Stimulated activated naive B cell treated with anti-CD40 and anti-IgM and Interleukin-4, amounts not matched to agents 10 μg/mL and 1 μg/mL and 100 μg/mL, for 72 hours (primary cell): ENCODE measurements around the gene CETP.
"Not testable (repeated sequence)": the region's sequence is repeated elsewhere in the genome, so short reads cannot be mapped to it uniquely, and the experiment has no call there.

Experiments used
- ATAC-seq, 2 donors: fragments of 150-1000 bp; cut with Tn5 transposase; replicated peaks; 2 replicates each; pipeline ENCODE4 v1.10.0; 2021; ENCODE audit warnings: moderate library complexity in 1 of 2
- DNase-seq: peaks from one replicate; pipeline ENCODE4 v3.0.0; 2021
- H3K27ac Mint-ChIP-seq: one replicate; pipeline ENCODE4 v1.8.0; 2022; ENCODE audit warnings: mild to moderate bottlenecking, mixed read lengths
- H3K27me3 Mint-ChIP-seq, 2 donors: one replicate each; pipeline ENCODE4 v1.8.0; 2022; ENCODE audit warnings: mixed read lengths in 2 of 2
- H3K36me3 Mint-ChIP-seq, 2 donors: one replicate each; pipeline ENCODE4 v1.8.0; 2022; ENCODE audit warnings: mixed read lengths in 2 of 2, mild to moderate bottlenecking in 1 of 2
- H3K4me1 Mint-ChIP-seq, 2 donors: one replicate each; pipeline ENCODE4 v1.8.0; 2022; ENCODE audit warnings: mixed read lengths in 2 of 2, mild to moderate bottlenecking in 1 of 2
- H3K4me3 Mint-ChIP-seq, 2 donors: one replicate each; pipeline ENCODE4 v1.8.0; 2022; ENCODE audit warnings: mild to moderate bottlenecking in 2 of 2, mixed read lengths in 2 of 2, moderate library complexity in 1 of 2
- H3K9me3 Mint-ChIP-seq, 2 donors: one replicate each; pipeline ENCODE4 v1.8.0; 2022; ENCODE audit warnings: mixed read lengths in 2 of 2, mild to moderate bottlenecking in 1 of 2

The CETP gene

GRCh38 chr16:56986908-56987307 is 25.2 kb downstream of the CETP start:
- Mint-ChIP-seq H3K4me3 (peak overlapping the region; percentile 26 to 98), H3K27ac (peak overlapping the region; percentile 99), H3K36me3 (peaks cover 68 to 84% of the 10 kb centered on the region in 2 donors), H3K4me1 (peaks cover 65 to 95% of the 10 kb centered on the region in 2 donors)
- not testable (repeated sequence) for DNase-seq, ATAC-seq, H3K9me3 Mint-ChIP-seq, H3K27me3 Mint-ChIP-seq

GRCh38 chr16:56987692-56988091 is 25.9 kb downstream of the CETP start:
- Mint-ChIP-seq H3K27ac (peak overlapping the region; percentile 99), H3K36me3 (peaks cover 63 to 80% of the 10 kb centered on the region in 2 donors), H3K27me3 (no peaks in the 10 kb centered on the region), H3K9me3 (no peaks in the 10 kb centered on the region), H3K4me1 (peaks cover 61 to 90% of the 10 kb centered on the region in 2 donors), H3K4me3 (peak overlapping the region; percentile 98 to 99)
- DNase-seq (no peak), ATAC-seq (no peak)

- ATAC-seq = no peak
These were observed 26.6 kb downstream of the CETP start for GRCh38 chr16:56988161-56988947.

GRCh38 chr16:56988948-56989945 is 27.5 kb downstream of the CETP start, which contains the start of gene NLRC5:
NLRC5 (plus strand) TSS chr16:56989557; CDS start chr16:57020713, 31,156 bp downstream.
- Mint-ChIP-seq H3K4me3 (peak within 1 kb of the TSS; percentile 98 to 99), H3K27me3 (no peaks in the 10 kb centered on the region), H3K4me1 (peaks cover 60 to 88% of the 10 kb centered on the region in 2 donors), H3K9me3 (no peaks in the 10 kb centered on the region), H3K36me3 (peaks cover 67 to 81% of the 10 kb centered on the region in 2 donors), H3K27ac (peak within 1 kb of the TSS; percentile 99)
- ATAC-seq (peak; percentile 94 to 95), DNase-seq (peak; percentile 82)

More at GRCh38 chr16:56988161-56988947, 26.6 kb downstream of the CETP start:
- Mint-ChIP-seq H3K4me3 (peak overlapping the region; percentile 98 to 99), H3K27me3 (no peaks in the 10 kb centered on the region), H3K9me3 (no peaks in the 10 kb centered on the region), H3K4me1 (peaks cover 59 to 88% of the 10 kb centered on the region in 2 donors), H3K27ac (peak overlapping the region; percentile 99), H3K36me3 (peaks cover 61 to 80% of the 10 kb centered on the region in 2 donors)
- DNase-seq = no peak

GRCh38 chr16:56989988-56990387 is 28.2 kb downstream of the CETP start:
- Mint-ChIP-seq H3K27ac (peak overlapping the region; percentile 99), H3K4me1 (peaks cover 59 to 88% of the 10 kb centered on the region in 2 donors), H3K4me3 (peak overlapping the region; percentile 98 to 99), H3K27me3 (no peaks in the 10 kb centered on the region), H3K36me3 (peaks cover 65 to 79% of the 10 kb centered on the region in 2 donors), H3K9me3 (no peaks in the 10 kb centered on the region)
- ATAC-seq = no peak
- no peak for DNase-seq

- Mint-ChIP-seq H3K36me3 (peaks cover 64 to 75% of the 10 kb centered on the region in 2 donors), H3K27ac (peak overlapping the region; percentile 99), H3K9me3 (no peaks in the 10 kb centered on the region), H3K4me3 (peak overlapping the region; percentile 98 to 99), H3K4me1 (peaks cover 55 to 88% of the 10 kb centered on the region in 2 donors), H3K27me3 (no peaks in the 10 kb centered on the region)
- no peak for ATAC-seq
- DNase-seq = no peak
These were observed 28.9 kb downstream of the CETP start for GRCh38 chr16:56990407-56991286.

- not testable (repeated sequence) for DNase-seq, H3K4me3 Mint-ChIP-seq, ATAC-seq, H3K27me3 Mint-ChIP-seq, H3K27ac Mint-ChIP-seq, H3K9me3 Mint-ChIP-seq
- H3K36me3 Mint-ChIP-seq = peaks cover 68 to 80% of the 10 kb centered on the region in 2 donors
- peaks cover 51 to 83% of the 10 kb centered on the region in 2 donors for H3K4me1 Mint-ChIP-seq
These were observed 30.7 kb downstream of the CETP start for GRCh38 chr16:56992431-56992830.

GRCh38 chr16:56993204-56993603 is 31.5 kb downstream of the CETP start:
- no peaks in the 10 kb centered on the region for H3K27me3 Mint-ChIP-seq
- peaks cover 63 to 78% of the 10 kb centered on the region in 2 donors for H3K36me3 Mint-ChIP-seq
- peak overlapping the region; percentile 54 for H3K27ac Mint-ChIP-seq
- peak overlapping the region; percentile 46 to 65 for H3K4me3 Mint-ChIP-seq
- DNase-seq = no peak
- H3K9me3 Mint-ChIP-seq = no peaks in the 10 kb centered on the region
- H3K4me1 Mint-ChIP-seq = peaks cover 46 to 80% of the 10 kb centered on the region in 2 donors
- ATAC-seq = no peak

GRCh38 chr16:56994311-56994710 is 32.6 kb downstream of the CETP start:
- H3K9me3 Mint-ChIP-seq = no peaks in the 10 kb centered on the region

GRCh38 chr16:56995136-56995805 is 33.5 kb downstream of the CETP start:
- Mint-ChIP-seq H3K9me3 (no peaks in the 10 kb centered on the region), H3K4me1 (peaks cover 53 to 83% of the 10 kb centered on the region in 2 donors), H3K4me3 (no peak overlapping the region), H3K36me3 (peaks cover 55 to 70% of the 10 kb centered on the region in 2 donors), H3K27ac (peak overlapping the region; percentile 14), H3K27me3 (no peaks in the 10 kb centered on the region)
- DNase-seq = no peak
- ATAC-seq = no peak

More at GRCh38 chr16:56994311-56994710, 32.6 kb downstream of the CETP start:
- Mint-ChIP-seq H3K36me3 (peaks cover 62 to 71% of the 10 kb centered on the region in 2 donors), H3K27me3 (no peaks in the 10 kb centered on the region), H3K4me3 (peak overlapping the region; percentile 47 to 66), H3K27ac (peak overlapping the region; percentile 75), H3K4me1 (peaks cover 46 to 79% of the 10 kb centered on the region in 2 donors)
- DNase-seq (no peak), ATAC-seq (no peak)

- Mint-ChIP-seq H3K4me1 (peaks cover 56 to 85% of the 10 kb centered on the region in 2 donors), H3K36me3 (peaks cover 53 to 70% of the 10 kb centered on the region in 2 donors), H3K27me3 (no peaks in the 10 kb centered on the region), H3K9me3 (peaks cover 5 to 6% of the 10 kb centered on the region in 2 donors), H3K27ac (peak overlapping the region; percentile 25), H3K4me3 (peak overlapping the region in 1 of 2 donors; percentile 17)
- DNase-seq = no peak
- no peak for ATAC-seq
These were observed 35.5 kb downstream of the CETP start for GRCh38 chr16:56997264-56997663.

GRCh38 chr16:56997931-56998330 is 36.2 kb downstream of the CETP start:
- Mint-ChIP-seq H3K27me3 (no peaks in the 10 kb centered on the region), H3K9me3 (peaks cover 5 to 6% of the 10 kb centered on the region in 2 donors), H3K4me1 (peaks cover 59 to 89% of the 10 kb centered on the region in 2 donors), H3K27ac (no peak overlapping the region), H3K36me3 (peaks cover 55 to 71% of the 10 kb centered on the region in 2 donors), H3K4me3 (no peak overlapping the region)
- ATAC-seq = no peak
- no peak for DNase-seq

- DNase-seq = no peak
- H3K9me3 Mint-ChIP-seq = peaks cover 5 to 6% of the 10 kb centered on the region in 2 donors
- ATAC-seq = no peak
- H3K27ac Mint-ChIP-seq = peak overlapping the region; percentile 98
- no peaks in the 10 kb centered on the region for H3K27me3 Mint-ChIP-seq
- peaks cover 54 to 71% of the 10 kb centered on the region in 2 donors for H3K36me3 Mint-ChIP-seq
- peaks cover 58 to 89% of the 10 kb centered on the region in 2 donors for H3K4me1 Mint-ChIP-seq
- no peak overlapping the region for H3K4me3 Mint-ChIP-seq
These were observed 36.6 kb downstream of the CETP start for GRCh38 chr16:56998352-56998751.
